GM19328 (cell line): ENCODE measurements around the gene PRAMEF11.
"Not testable (repeated sequence)": the region's sequence is repeated elsewhere in the genome, so short reads cannot be mapped to it uniquely, and the experiment has no call there.

Experiments used
- ATAC-seq: cut with Tn5 transposase; IDR thresholded peaks from one replicate; pipeline ENCODE4 v1.9.1; 2021; ENCODE audit warnings: mild to moderate bottlenecking, moderate library complexity; ENCODE audit not compliant: unreplicated experiment

The PRAMEF11 gene

GRCh38 chr1:12831310-12831709 is at the start of gene PRAMEF11:
Gene PRAMEF11 (minus strand): TSS chr1:12831410. CDS start chr1:12828789, 2,621 bp downstream.
- not testable (repeated sequence) for ATAC-seq

- ATAC-seq = not testable (repeated sequence)
Observed at GRCh38 chr1:12878453-12878852, 47.2 kb upstream of the PRAMEF11 start.

GRCh38 chr1:12863131-12863880 is 32.1 kb upstream of the PRAMEF11 start:
- not testable (repeated sequence) for ATAC-seq

GRCh38 chr1:12856786-12857185 is 25.6 kb upstream of the PRAMEF11 start, which contains the start of gene PRAMEF2:
Gene PRAMEF2 (plus strand): TSS chr1:12857086. CDS start chr1:12859010, 1,924 bp downstream.
- ATAC-seq = not testable (repeated sequence)

- no peak for ATAC-seq
Observed at GRCh38 chr1:12851779-12852178, 20.6 kb upstream of the PRAMEF11 start.

GRCh38 chr1:12848620-12849019 is 17.4 kb upstream of the PRAMEF11 start, which contains the start of gene HNRNPCL1:
Gene HNRNPCL1 (minus strand): TSS chr1:12848720. CDS start chr1:12848289, 431 bp downstream.
- not testable (repeated sequence) for ATAC-seq

GRCh38 chr1:12833251-12833650 is 2.0 kb upstream of the PRAMEF11 start:
- not testable (repeated sequence) for ATAC-seq

GRCh38 chr1:12819061-12819460 is 12.1 kb downstream of the PRAMEF11 start:
- not testable (repeated sequence) for ATAC-seq

GRCh38 chr1:12811409-12811784 is 19.8 kb downstream of the PRAMEF11 start:
- no peak for ATAC-seq

GRCh38 chr1:12810691-12811408 is 20.4 kb downstream of the PRAMEF11 start:
- ATAC-seq = no peak

GRCh38 chr1:12809933-12810332 is 21.3 kb downstream of the PRAMEF11 start:
- ATAC-seq = no peak

GRCh38 chr1:12799730-12800129 is 31.5 kb downstream of the PRAMEF11 start:
- no peak for ATAC-seq

- no peak for ATAC-seq
Observed at GRCh38 chr1:12798911-12799310, 32.3 kb downstream of the PRAMEF11 start.

GRCh38 chr1:12791097-12791496 is 40.1 kb downstream of the PRAMEF11 start, which contains the start of gene PRAMEF1:
Gene PRAMEF1 (plus strand): TSS chr1:12791397. CDS start chr1:12793228, 1,831 bp downstream.
- ATAC-seq = not testable (repeated sequence)

GRCh38 chr1:12784729-12785128 is 46.5 kb downstream of the PRAMEF11 start:
- ATAC-seq = not testable (repeated sequence)

GRCh38 chr1:12783783-12784182 is 47.4 kb downstream of the PRAMEF11 start:
- not testable (repeated sequence) for ATAC-seq

GRCh38 chr1:12781488-12781887 is 49.7 kb downstream of the PRAMEF11 start:
- not testable (repeated sequence) for ATAC-seq

- ATAC-seq = no peak
Observed at GRCh38 chr1:12778907-12779306, 52.3 kb downstream of the PRAMEF11 start.

- no peak for ATAC-seq
Observed at GRCh38 chr1:12778061-12778460, 53.1 kb downstream of the PRAMEF11 start.

- no peak for ATAC-seq
Observed at GRCh38 chr1:12776801-12777557, 54.2 kb downstream of the PRAMEF11 start.

- no peak for ATAC-seq
Observed at GRCh38 chr1:12775443-12775842, 55.8 kb downstream of the PRAMEF11 start.
